CD14-positive monocyte (primary cell): ENCODE measurements around the gene HMGB4. TPM values are rescaled to one million over a fixed set of nuclear protein-coding genes. Genes with fewer than 3 reads are reported as not detected.

Experiments
- DNase-seq, 3 donors: peaks; one replicate each; pipeline ENCODE4 v3.0.0-alpha.2; 2011 to 2022
- H2AFZ ChIP-seq: 2 replicates; pipeline ENCODE4 v1.6.0; 2012; ENCODE audit warnings: mild to moderate bottlenecking, low read depth, low read length, inconsistent platforms; ENCODE audit not compliant: insufficient read depth, poor library complexity, severe bottlenecking
- H3K27ac ChIP-seq, 2 donors: 1 replicate in 1 of 2; 2 replicates in 1 of 2; pipeline ENCODE4 v1.5.1; 2012 to 2013; ENCODE audit warnings: low read length in 2 of 2, control low read depth in 1 of 2, inconsistent platforms in 1 of 2, low read depth in 1 of 2, mild to moderate bottlenecking in 1 of 2
- H3K27me3 ChIP-seq, 2 donors: one replicate each; pipeline versions ENCODE4 v1.6.0 to v1.6.1; 2011 to 2013; ENCODE audit warnings: low read length in 2 of 2; ENCODE audit not compliant: control insufficient read depth in 2 of 2, insufficient read depth in 2 of 2
- H3K36me3 ChIP-seq, 2 donors: replicated peaks in 1 of 2; 1 replicate in 1 of 2; 2 replicates in 1 of 2; pipeline versions ENCODE4 v1.5.1 to v1.6.1; 2012 to 2013; ENCODE audit warnings: low read length in 2 of 2, control low read depth in 1 of 2, inconsistent platforms in 1 of 2, mild to moderate bottlenecking in 1 of 2; ENCODE audit not compliant: insufficient read depth in 2 of 2, control insufficient read depth in 1 of 2
- H3K4me1 ChIP-seq, 2 donors: 1 replicate in 1 of 2; 2 replicates in 1 of 2; pipeline versions ENCODE4 v1.5.1 to v1.6.1; 2012 to 2013; ENCODE audit warnings: low read length in 2 of 2, control low read depth in 1 of 2, inconsistent platforms in 1 of 2, mild to moderate bottlenecking in 1 of 2, moderate library complexity in 1 of 2; ENCODE audit not compliant: insufficient read depth in 2 of 2, control insufficient read depth in 1 of 2
- H3K4me2 ChIP-seq: replicated peaks from 2 replicates; pipeline ENCODE3; 2012; ENCODE audit warnings: low read length, moderate library complexity, mild to moderate bottlenecking; ENCODE audit not compliant: poor library complexity, severe bottlenecking; ENCODE audit errors: extremely low read depth
- H3K4me3 ChIP-seq, 3 experiments: fragments of 200-600 bp in 1 of 3; sonication (generic) in 1 of 3; replicated peaks in 1 of 3; 1 replicate in 2 of 3; 2 replicates in 1 of 3; pipeline ENCODE4 v1.5.1; 2011 to 2013; ENCODE audit warnings: low read length in 3 of 3, mild to moderate bottlenecking in 3 of 3, control low read depth in 2 of 3, low read depth in 2 of 3, inconsistent platforms in 1 of 3, moderate library complexity in 1 of 3
- H3K79me2 ChIP-seq: 2 replicates; pipeline ENCODE4 v1.6.0; 2012; ENCODE audit warnings: mild to moderate bottlenecking, control low read depth, inconsistent platforms, low read length, moderate library complexity; ENCODE audit not compliant: insufficient read depth
- H3K9ac ChIP-seq: 2 replicates; pipeline ENCODE4 v1.6.0; 2017; ENCODE audit warnings: low read length, mild to moderate bottlenecking; ENCODE audit not compliant: insufficient read depth, poor library complexity, severe bottlenecking
- H3K9me3 ChIP-seq, 2 donors: replicated peaks in 1 of 2; 1 replicate in 1 of 2; 2 replicates in 1 of 2; pipeline versions ENCODE4 v1.5.1 to v1.6.1; 2012 to 2013; ENCODE audit warnings: low read length in 2 of 2, control low read depth in 1 of 2; ENCODE audit not compliant: control insufficient read depth in 1 of 2, insufficient read depth in 1 of 2
- H4K20me1 ChIP-seq: 2 replicates; pipeline ENCODE4 v1.6.0; 2012; ENCODE audit warnings: mild to moderate bottlenecking, low read length, control low read depth, moderate library complexity; ENCODE audit not compliant: insufficient read depth
- H3K27ac Mint-ChIP-seq, 7 donors: one replicate each; pipeline ENCODE4 v1.8.0; 2020; ENCODE audit warnings: mild to moderate bottlenecking in 7 of 7, mixed read lengths in 7 of 7, moderate library complexity in 6 of 7, inconsistent platforms in 2 of 7
- H3K27me3 Mint-ChIP-seq, 3 donors: one replicate each; pipeline ENCODE4 v1.8.0; 2021 to 2022; ENCODE audit warnings: low read depth in 3 of 3, mild to moderate bottlenecking in 3 of 3, mixed read lengths in 3 of 3, moderate library complexity in 3 of 3, inconsistent platforms in 1 of 3
- H3K36me3 Mint-ChIP-seq, 2 donors: one replicate each; pipeline ENCODE4 v1.8.0; 2020; ENCODE audit warnings: mixed read lengths in 2 of 2, inconsistent platforms in 1 of 2, mild to moderate bottlenecking in 1 of 2
- H3K4me1 Mint-ChIP-seq: one replicate; pipeline ENCODE4 v1.8.0; 2020; ENCODE audit warnings: mild to moderate bottlenecking, mixed read lengths
- H3K4me3 Mint-ChIP-seq, 2 donors: one replicate each; pipeline ENCODE4 v1.8.0; 2020; ENCODE audit warnings: mild to moderate bottlenecking in 2 of 2, mixed read lengths in 2 of 2, moderate library complexity in 1 of 2
- H3K9me3 Mint-ChIP-seq, 7 donors: one replicate each; pipeline ENCODE4 v1.8.0; 2020 to 2022; ENCODE audit warnings: mixed read lengths in 7 of 7, mild to moderate bottlenecking in 6 of 7, moderate library complexity in 6 of 7, inconsistent platforms in 2 of 7
- CTCF ChIP-seq: fragments of 200-600 bp; IDR thresholded peaks from one replicate; pipeline ENCODE4 v1.8.0; 2022; ENCODE audit warnings: antibody characterized with exemption, mild to moderate bottlenecking
- WGBS: methylation state at CpG from one replicate; pipeline ENCODE4 v1.1.5; 2013; ENCODE audit warnings: missing lambda C conversion rate; ENCODE audit not compliant: insufficient coverage; 5-methylcytosine and 5-hydroxymethylcytosine counted together
- intact Hi-C, 2 donors: fragments of 100-400 bp; cut with micrococcal nuclease; formaldehyde crosslinking; loops; one replicate each; pipeline versions ENCODE4 v1.15.0 to v1.15.1; 2023
- polyA plus RNA-seq, 3 donors: library from polyadenylated mRNA; depleted of rRNA in 1 of 3; unstranded in 2 of 3; stranded (reverse) in 1 of 3; fragments of 300-500 nt in 2 of 3; fragments of >200 nt in 1 of 3; fragmentation: Illumina TruSeq in 2 of 3; gene quantifications; 1 replicate in 2 of 3; 2 replicates in 1 of 3; pipeline ENCODE4 v1.2.3, GENCODE V29; 2012 to 2021

HMGB4 gene
- polyA plus RNA-seq, 3 donors = not detected

GRCh38 chr1:33828059-33828458 lies 35.8 kb upstream of the HMGB4 start:
- no peak overlapping the region for H3K9ac ChIP-seq
- no peaks in the 10 kb centered on the region for H3K4me1 ChIP-seq
- no peaks in the 10 kb centered on the region for H3K27me3 ChIP-seq
- H2AFZ ChIP-seq = no peak overlapping the region
- no peak overlapping the region for H3K27ac ChIP-seq
- DNase-seq = no peak
- no peaks in the 10 kb centered on the region for H4K20me1 ChIP-seq
- no peak overlapping the region for H3K4me3 ChIP-seq
- no peaks in the 10 kb centered on the region for H3K36me3 Mint-ChIP-seq
- no peak overlapping the region for H3K27ac Mint-ChIP-seq
- peaks cover 0 to 7% (median 1%) of the 10 kb centered on the region in 3 donors for H3K27me3 Mint-ChIP-seq
- intact Hi-C loops = no loop called here
- WGBS = 86% methylated on average over 1 of the region's 5 CpGs
- peaks cover 2 to 39% (median 10%) of the 10 kb centered on the region in 7 donors for H3K9me3 Mint-ChIP-seq
- peaks cover 11 to 13% of the 10 kb centered on the region in 2 donors for H3K9me3 ChIP-seq
- no peaks in the 10 kb centered on the region for H3K4me1 Mint-ChIP-seq
- H3K36me3 ChIP-seq = no peaks in the 10 kb centered on the region
- no peak overlapping the region for H3K4me3 Mint-ChIP-seq
- H3K79me2 ChIP-seq = no peaks in the 10 kb centered on the region
- H3K4me2 ChIP-seq = no peak overlapping the region
- no peak for TF ChIP-seq CTCF

- WGBS = 100% methylated on average over 3 of the region's 5 CpGs
- no peak overlapping the region for H3K4me2 ChIP-seq
- H3K4me1 ChIP-seq = no peaks in the 10 kb centered on the region
- Mint-ChIP-seq H3K4me3 (no peak overlapping the region), H3K27me3 (peaks cover 0 to 5% (median 1%) of the 10 kb centered on the region in 3 donors), H3K9me3 (peaks cover 2 to 39% (median 10%) of the 10 kb centered on the region in 7 donors), H3K4me1 (no peaks in the 10 kb centered on the region), H3K27ac (no peak overlapping the region), H3K36me3 (no peaks in the 10 kb centered on the region)
- peaks cover 11 to 13% of the 10 kb centered on the region in 2 donors for H3K9me3 ChIP-seq
- H2AFZ ChIP-seq = no peak overlapping the region
- no peaks in the 10 kb centered on the region for H3K79me2 ChIP-seq
- H3K27ac ChIP-seq = no peak overlapping the region
- intact Hi-C loops = no loop called here
- no peaks in the 10 kb centered on the region for H4K20me1 ChIP-seq
- no peak for DNase-seq
- no peak for TF ChIP-seq CTCF
- H3K9ac ChIP-seq = no peak overlapping the region
- no peaks in the 10 kb centered on the region for H3K36me3 ChIP-seq
- H3K27me3 ChIP-seq = no peaks in the 10 kb centered on the region
- H3K4me3 ChIP-seq = no peak overlapping the region
Measured at GRCh38 chr1:33828654-33829053, 35.2 kb upstream of the HMGB4 start.
